Testis (tissue), 2 donors: Measurements from ENCODE around the gene FUT8.

Experiments
- CTCF ChIP-seq, 3 experiments: fragments of 450-650 bp in 2 of 3; fragments of 200-600 bp in 1 of 3; sonication (generic) in 1 of 3; IDR thresholded peaks; one replicate each; pipeline ENCODE4 v1.5.1; 2016 to 2019; ENCODE audit warnings: antibody characterized with exemption in 3 of 3, mild to moderate bottlenecking in 2 of 3, moderate library complexity in 1 of 3
- POLR2A ChIP-seq: fragments of 450-650 bp; IDR thresholded peaks from one replicate; pipeline ENCODE4 v1.6.1; 2017; ENCODE audit warnings: antibody characterized with exemption, mild to moderate bottlenecking, moderate library complexity

GRCh38 chr14:65552724-65553123 is 140.2 kb downstream of the FUT8 start:
- TF ChIP-seq CTCF (IDR thresholded peaks at IDR 0.05): no peak
- TF ChIP-seq POLR2A: no peak
